Stimulated activated CD4-positive, alpha-beta T cell treated with anti-CD3 and anti-CD28 coated beads, TNF-alpha, amount 100 ng/mL, for 4 hours (primary cell): ENCODE results near the gene PPIC.
"Not testable (repeated sequence)": the region's sequence is repeated elsewhere in the genome, so short reads cannot be mapped to it uniquely, and the experiment has no call there.

ENCODE experiments used
- DNase-seq, 3 experiments: peaks; one replicate each; pipeline ENCODE4 v3.0.0-alpha.2; 2020; ENCODE audit warnings: low read depth in 3 of 3

Gene PPIC

DNA sequence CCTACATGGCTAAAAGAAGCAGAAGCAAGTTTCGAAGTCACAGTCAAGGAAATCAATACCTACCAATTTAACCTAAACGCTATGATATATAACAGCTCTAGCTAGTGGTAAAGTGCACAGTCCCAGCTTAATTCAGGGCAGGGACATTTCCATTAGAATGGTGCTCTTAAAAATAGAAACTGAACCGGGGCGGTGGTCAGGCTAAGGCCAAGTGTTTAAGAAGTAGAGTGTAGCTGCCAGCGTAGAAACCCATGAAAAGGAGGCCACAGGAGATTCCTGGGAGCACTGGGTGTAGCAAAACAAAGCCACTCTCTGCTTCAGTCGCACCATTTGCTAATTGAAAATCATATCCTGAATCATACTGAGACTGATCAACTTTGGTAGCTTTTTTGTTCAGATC is 28.8 kb downstream of the PPIC start:
- DNase-seq: no peak

DNA sequence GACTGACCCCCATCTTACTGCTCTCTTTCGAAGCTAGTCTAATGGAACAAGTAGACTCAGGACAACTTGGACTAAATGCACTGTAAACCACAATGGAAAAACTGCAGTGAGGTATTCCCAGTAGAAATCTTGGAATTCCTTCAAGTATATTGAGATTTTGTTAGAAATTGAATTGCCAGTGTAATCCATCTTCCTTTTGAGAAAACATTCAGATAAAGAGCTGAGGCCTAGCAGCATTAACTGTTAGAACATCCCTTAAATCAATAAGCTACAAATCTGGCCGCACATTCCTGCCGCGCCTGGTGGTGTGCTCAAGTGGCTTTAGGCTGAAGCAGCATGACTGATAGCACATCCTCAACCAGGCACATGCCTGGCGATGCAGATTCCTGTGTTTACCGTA is 29.3 kb downstream of the PPIC start:
- no peak for DNase-seq

DNA sequence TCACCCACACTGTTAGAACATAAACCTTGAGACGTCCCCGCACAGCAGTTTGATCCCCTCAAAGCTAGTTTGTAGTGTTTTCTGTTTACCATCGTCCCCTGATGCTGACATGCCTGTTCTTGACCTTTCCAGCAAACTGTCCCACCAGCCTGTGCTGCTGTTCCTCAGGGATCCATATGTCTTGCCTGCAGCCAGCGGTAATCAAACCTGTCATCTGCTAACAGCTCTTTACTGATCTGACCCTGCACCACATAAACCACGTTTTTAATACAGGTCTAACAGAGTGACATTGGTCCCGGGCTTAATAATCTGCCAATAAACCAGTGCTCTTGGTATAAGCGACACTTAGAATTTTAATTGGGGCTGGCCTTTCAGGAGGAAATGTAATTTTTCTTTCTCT is 34.7 kb downstream of the PPIC start:
- DNase-seq: no peak

DNA sequence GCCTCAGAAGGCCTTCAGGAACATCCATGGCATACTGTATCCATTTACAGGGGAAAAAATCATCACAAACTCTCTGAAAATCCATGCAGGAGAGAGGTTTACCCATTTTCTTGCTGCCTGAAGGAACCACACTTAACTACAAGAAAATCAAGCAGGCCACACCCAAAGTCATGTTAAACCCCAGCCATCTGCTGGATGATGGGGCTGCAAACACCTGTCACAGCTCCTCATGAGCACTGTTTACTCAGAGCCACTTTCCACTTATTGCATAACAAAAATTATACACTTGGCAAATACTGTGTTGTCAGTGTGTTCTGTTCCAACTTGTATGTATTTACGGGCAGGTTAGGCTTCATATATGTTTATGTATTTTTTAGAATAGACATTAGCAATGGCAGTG is 35.8 kb downstream of the PPIC start:
- DNase-seq: no peak

DNA sequence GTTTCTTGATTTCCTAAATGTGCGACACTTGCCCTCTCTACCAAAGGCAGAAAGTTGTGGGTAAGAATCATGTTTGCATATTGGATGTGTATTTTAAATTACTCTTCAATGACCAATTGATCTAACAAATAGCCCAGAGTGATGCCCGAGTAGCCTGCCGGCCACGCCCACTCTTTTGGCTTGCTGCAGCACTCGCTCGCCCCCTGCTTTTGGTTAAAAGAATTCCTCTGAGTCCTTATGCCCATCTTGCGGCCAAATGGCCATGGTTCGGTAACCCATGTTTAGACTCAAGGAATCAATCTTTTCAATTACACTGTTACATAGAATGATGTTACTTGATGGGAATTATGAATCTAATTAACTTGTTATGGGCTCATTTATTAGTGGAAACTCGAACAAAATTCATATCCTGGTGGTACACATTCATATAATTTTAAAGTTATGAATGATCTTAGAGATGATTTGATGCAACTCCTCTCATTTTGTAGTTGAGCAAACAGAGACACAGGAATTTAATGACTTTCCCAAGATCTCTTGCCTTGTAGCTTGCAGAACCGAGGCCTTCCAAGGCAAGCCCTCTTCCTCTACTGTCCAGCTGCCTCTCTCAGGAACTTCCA is 36.5 kb downstream of the PPIC start:
- no peak for DNase-seq

DNA sequence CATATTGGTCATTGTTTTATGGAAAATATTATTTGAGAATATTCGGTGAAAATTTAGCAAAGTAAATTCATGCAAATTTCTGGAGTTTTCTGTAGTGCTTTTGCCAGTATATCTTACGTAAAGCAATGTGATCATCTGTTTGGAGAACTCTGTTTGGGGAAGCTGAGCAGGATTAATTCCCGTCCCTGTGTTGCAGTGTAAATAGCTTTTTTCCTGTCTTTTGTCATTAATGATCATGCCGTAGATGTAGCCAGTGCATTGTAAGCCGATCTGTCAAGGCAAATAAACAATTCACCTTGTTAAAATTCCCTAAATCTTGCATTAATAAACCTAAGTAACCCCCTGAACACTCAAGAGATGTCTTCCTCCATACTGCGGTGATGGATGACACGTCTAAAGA is 39.2 kb downstream of the PPIC start:
- no peak for DNase-seq

DNA sequence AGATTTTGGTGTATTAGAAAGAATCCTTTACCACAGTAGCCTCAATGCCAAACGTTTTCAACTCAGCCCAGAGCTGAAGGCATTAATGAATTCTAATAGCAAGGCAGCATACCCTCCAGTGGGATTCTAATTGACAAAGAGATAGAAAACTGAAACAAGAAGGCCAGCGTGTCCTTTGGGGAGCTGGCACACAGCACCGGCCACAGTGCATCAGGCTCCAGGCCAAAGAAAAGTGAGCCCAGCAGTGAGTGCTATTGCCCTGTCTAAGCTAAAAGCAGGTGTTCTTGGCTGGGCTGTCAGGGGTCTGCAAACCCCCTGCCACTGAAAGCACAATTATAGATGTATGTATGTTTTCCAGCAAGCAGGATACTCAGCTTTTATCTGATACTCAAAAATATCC is 40.4 kb downstream of the PPIC start:
- no peak for DNase-seq

- no peak for DNase-seq
These were observed 50.4 kb downstream of the PPIC start for GRCh38 chr5:122985954-122986721.

- DNase-seq: no peak
These were observed 51.4 kb downstream of the PPIC start for GRCh38 chr5:122985006-122985700.

DNA sequence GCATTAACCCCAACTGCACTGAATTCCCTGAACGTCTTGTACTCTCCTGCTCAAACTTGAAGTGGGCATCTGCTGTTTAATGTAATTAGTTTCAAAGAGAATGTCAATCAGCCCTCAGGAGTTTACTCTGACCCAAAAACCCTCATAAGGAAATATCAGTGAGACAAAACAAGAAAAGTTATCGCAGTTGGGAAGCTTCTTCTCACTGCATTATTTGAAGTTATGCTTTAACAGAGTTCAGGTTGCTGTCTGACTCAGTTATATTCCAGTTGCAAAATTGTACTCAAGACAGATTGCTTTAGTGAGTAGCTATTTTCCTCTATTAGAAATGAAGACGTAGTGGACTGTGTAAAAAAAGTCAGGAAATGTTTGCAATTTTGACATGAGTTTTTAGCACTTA is 52.1 kb downstream of the PPIC start:
- DNase-seq: no peak

GRCh38 chr5:122982376-122982775 is 54.1 kb downstream of the PPIC start:
- DNase-seq: no peak

DNA sequence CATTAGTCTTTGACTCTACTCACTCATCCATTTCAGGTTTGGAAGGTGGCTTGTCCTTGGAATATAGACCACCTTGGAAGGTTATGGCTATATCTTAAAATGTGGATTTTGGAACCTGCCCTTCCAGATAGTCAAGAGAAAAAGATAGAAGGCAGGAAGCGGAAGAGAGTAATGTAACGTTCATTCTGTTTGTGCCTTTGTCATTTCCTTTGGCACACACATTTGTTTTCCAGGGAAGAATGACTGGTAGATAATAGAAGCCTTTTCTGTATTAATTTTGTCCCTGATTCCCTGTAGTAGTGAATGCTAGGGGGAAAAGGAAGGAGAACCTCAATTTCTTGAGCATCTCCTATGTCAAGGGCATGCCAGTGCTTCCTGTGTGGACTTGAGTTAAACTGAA is 54.7 kb downstream of the PPIC start:
- no peak for DNase-seq

DNA sequence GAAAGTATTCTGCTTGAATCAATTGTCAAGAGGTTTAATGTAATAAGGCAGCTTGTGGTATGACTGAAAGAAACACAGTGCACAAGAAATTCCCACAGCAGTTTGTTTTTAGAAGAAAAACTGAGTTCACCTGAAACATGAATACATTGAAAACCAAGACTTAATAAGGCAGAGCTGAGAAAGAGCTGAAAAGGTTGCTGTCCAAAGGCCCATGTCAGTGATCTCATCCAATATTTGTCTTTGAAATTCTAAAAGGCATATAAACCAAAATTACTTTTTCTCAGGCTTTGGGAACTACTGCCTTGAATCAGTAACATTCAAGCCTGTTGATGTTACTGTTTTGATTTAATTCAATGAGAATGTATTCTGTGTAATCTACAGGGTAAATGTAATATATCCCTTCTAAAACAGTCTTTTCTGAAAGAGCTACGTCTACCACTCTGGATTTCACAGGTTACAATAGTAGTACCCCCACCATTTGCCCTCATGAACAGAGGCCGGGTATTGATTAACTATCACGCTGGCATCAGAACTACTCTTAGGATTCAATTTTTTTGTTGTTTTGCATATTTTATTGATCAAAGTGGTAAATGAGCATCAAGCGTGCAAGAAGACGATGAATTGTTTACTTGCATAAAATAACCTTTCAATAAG is 57.8 kb downstream of the PPIC start:
- no peak for DNase-seq

DNA sequence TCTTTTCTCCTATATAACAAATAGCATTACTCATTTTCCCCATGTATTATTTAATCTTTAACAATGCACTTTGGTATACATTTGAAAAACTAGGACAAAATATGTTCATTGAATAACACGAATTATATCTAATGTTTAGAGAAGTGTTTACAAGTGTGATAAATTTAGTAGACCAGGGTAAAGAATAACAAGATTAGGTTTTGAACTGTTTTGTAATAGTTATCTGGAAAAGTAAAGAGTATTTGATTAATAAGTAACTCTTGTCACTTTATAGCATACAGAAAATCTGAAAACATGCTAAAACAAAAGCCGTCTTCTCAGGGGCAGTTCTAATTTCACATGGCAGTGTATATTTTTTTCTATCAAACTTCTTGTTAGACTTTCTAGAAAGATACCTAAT is 58.5 kb downstream of the PPIC start:
- no peak for DNase-seq

DNA sequence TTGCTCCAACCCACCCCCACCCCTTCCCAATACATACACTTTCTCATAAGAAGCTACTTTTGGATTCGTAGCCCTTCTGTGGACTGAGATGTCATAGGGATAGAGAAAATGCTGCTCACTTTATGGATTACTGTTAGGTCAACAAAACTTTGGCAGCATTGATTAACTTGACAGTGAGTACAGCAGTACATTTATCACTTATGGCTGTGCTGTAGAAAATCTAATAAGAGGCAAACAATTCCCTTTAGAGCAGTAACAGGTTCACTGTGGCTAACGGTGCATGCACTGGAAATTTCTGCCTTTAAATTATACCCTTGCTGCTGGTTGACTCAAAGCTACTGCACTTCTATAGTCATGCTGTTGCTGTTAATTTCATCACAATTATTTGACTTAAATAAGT is 59.2 kb downstream of the PPIC start:
- no peak for DNase-seq

- not testable (repeated sequence) for DNase-seq
These were observed 62.3 kb downstream of the PPIC start for GRCh38 chr5:122974251-122974650.

DNA sequence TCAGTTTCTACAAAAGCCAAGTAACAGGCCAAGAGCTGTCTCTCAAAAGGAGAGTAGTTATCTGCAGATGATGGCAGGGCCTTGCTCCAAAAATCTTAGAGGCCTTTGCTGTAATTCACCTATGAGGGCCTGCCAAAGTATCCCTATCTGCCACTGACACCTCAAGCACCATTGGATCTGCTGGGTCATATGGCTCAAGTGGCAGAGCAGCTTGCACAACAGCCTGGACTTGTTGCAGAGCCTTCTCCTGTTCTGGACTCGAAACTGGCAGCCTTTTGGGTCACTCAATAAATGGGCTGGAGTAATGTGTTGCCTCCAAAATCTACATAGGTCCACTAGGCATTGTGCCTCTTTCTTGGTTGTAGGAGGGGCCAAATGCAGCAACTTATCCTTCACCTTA is 62.8 kb downstream of the PPIC start:
- not testable (repeated sequence) for DNase-seq
